ENCODE measurements around the gene EEF2KMT.
"Not testable (repeated sequence)": the region's sequence is repeated elsewhere in the genome, so short reads cannot be mapped to it uniquely, and the experiment has no call there.

Gene EEF2KMT

GRCh38 chr16:5097470-5098220, at the start of gene EEF2KMT:
Gene EEF2KMT (minus strand): TSS chr16:5097795. CDS start chr16:5097739, 56 bp downstream.
- H4K20me1 ChIP-seq (ENCODE audit: insufficient read depth, low read length, poor library complexity, severe bottlenecking); H3K4me1 ChIP-seq (ENCODE audit: insufficient read depth, low read length, poor library complexity, severe bottlenecking); H3K9me2 ChIP-seq (replicated peaks; ENCODE audit: low read depth, low read length); H3F3A ChIP-seq (ENCODE audit: low read depth); H3K27me3 ChIP-seq (ENCODE audit: insufficient read depth, low read length, poor library complexity, severe bottlenecking); H3K9me3 ChIP-seq (ENCODE audit: insufficient read depth, low read depth, low read length); H3K79me2 ChIP-seq (ENCODE audit: insufficient read depth, low read length); H3K36me3 ChIP-seq (ENCODE audit: insufficient read depth, low read length): not testable (repeated sequence)
- Histone ChIP-seq H2AFZ (ENCODE audit: low read length) (peak within 1 kb of the TSS; percentile 70), H3K9ac (ENCODE audit: low read depth, low read length, poor library complexity, severe bottlenecking) (peak within 1 kb of the TSS; percentile 64), H3K4me3 (ENCODE audit: low read length, poor library complexity, severe bottlenecking) (peak within 1 kb of the TSS; percentile 75), H3K4me2 (ENCODE audit: low read depth, low read length, poor library complexity, severe bottlenecking) (peak within 1 kb of the TSS; percentile 60)

- H3K4me3 ChIP-seq (ENCODE audit: low read length, poor library complexity, severe bottlenecking); H3K79me2 ChIP-seq (ENCODE audit: insufficient read depth, low read length); H3K9ac ChIP-seq (ENCODE audit: low read depth, low read length, poor library complexity, severe bottlenecking); H3K36me3 ChIP-seq (ENCODE audit: insufficient read depth, low read length); H3K9me3 ChIP-seq (ENCODE audit: insufficient read depth, low read depth, low read length); H3F3A ChIP-seq (ENCODE audit: low read depth); H3K27me3 ChIP-seq (ENCODE audit: insufficient read depth, low read length, poor library complexity, severe bottlenecking); H3K9me2 ChIP-seq (replicated peaks; ENCODE audit: low read depth, low read length); H3K4me2 ChIP-seq (ENCODE audit: low read depth, low read length, poor library complexity, severe bottlenecking); H2AFZ ChIP-seq (ENCODE audit: low read length); H4K20me1 ChIP-seq (ENCODE audit: insufficient read depth, low read length, poor library complexity, severe bottlenecking); H3K4me1 ChIP-seq (ENCODE audit: insufficient read depth, low read length, poor library complexity, severe bottlenecking): not testable (repeated sequence)
Measured at GRCh38 chr16:5144621-5144956, 47.0 kb upstream of the EEF2KMT start.

- TF ChIP-seq EZH2phosphoT487 (IDR thresholded peaks at IDR 0.05; ENCODE audit: borderline replicate concordance), result no peak
- TF ChIP-seq CTCF (conservative IDR thresholded peaks at IDR 0.05; ENCODE audit: low read length), result no peak
- H3K27me3 ChIP-seq (ENCODE audit: insufficient read depth, low read length, poor library complexity, severe bottlenecking), result no peaks in the 10 kb centered on the region
- H3K4me2 ChIP-seq (ENCODE audit: low read depth, low read length, poor library complexity, severe bottlenecking), result no peak overlapping the region
- no peak overlapping the region for H3K4me3 ChIP-seq (ENCODE audit: low read length, poor library complexity, severe bottlenecking)
- no peaks in the 10 kb centered on the region for H3K9me3 ChIP-seq (ENCODE audit: insufficient read depth, low read depth, low read length)
- no peaks in the 10 kb centered on the region for H3K79me2 ChIP-seq (ENCODE audit: insufficient read depth, low read length)
- H2AFZ ChIP-seq (ENCODE audit: low read length), result no peak overlapping the region
- H4K20me1 ChIP-seq (ENCODE audit: insufficient read depth, low read length, poor library complexity, severe bottlenecking), result no peaks in the 10 kb centered on the region
- no peaks in the 10 kb centered on the region for H3K4me1 ChIP-seq (ENCODE audit: insufficient read depth, low read length, poor library complexity, severe bottlenecking)
- H3F3A ChIP-seq (ENCODE audit: low read depth), result no peaks in the 10 kb centered on the region
- no peaks in the 10 kb centered on the region for H3K9me2 ChIP-seq (replicated peaks; ENCODE audit: low read depth, low read length)
- no peak overlapping the region for H3K9ac ChIP-seq (ENCODE audit: low read depth, low read length, poor library complexity, severe bottlenecking)
- H3K36me3 ChIP-seq (ENCODE audit: insufficient read depth, low read length), result no peaks in the 10 kb centered on the region
Measured at GRCh38 chr16:5143761-5144620, 46.4 kb upstream of the EEF2KMT start.

DNA sequence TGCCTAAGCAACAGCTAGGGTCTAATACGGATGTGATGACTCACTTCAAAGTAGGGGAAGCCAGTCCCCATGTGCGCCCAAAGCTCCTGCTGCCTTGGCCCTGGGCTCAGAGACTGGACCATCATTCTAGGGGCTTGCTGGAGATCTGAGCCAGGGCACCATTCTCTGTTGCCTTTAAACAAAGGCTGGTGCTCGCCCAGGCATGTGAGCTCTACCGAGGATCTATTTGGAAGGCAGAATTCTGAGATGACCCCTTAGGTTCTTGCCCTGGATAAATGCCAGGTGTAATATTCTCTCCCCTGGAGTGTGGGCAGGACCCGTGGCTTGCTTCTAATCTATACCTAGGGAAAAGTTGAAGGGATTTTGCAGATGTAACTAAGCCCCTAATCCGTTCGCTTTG, 42.6 kb upstream of the EEF2KMT start:
- H3K9me3 ChIP-seq (ENCODE audit: insufficient read depth, low read depth, low read length); H3F3A ChIP-seq (ENCODE audit: low read depth); H3K36me3 ChIP-seq (ENCODE audit: insufficient read depth, low read length); H3K4me1 ChIP-seq (ENCODE audit: insufficient read depth, low read length, poor library complexity, severe bottlenecking); H3K79me2 ChIP-seq (ENCODE audit: insufficient read depth, low read length); H3K4me3 ChIP-seq (ENCODE audit: low read length, poor library complexity, severe bottlenecking); H3K9ac ChIP-seq (ENCODE audit: low read depth, low read length, poor library complexity, severe bottlenecking); H3K27me3 ChIP-seq (ENCODE audit: insufficient read depth, low read length, poor library complexity, severe bottlenecking); H4K20me1 ChIP-seq (ENCODE audit: insufficient read depth, low read length, poor library complexity, severe bottlenecking); H2AFZ ChIP-seq (ENCODE audit: low read length); H3K9me2 ChIP-seq (replicated peaks; ENCODE audit: low read depth, low read length); H3K4me2 ChIP-seq (ENCODE audit: low read depth, low read length, poor library complexity, severe bottlenecking): not testable (repeated sequence)

DNA sequence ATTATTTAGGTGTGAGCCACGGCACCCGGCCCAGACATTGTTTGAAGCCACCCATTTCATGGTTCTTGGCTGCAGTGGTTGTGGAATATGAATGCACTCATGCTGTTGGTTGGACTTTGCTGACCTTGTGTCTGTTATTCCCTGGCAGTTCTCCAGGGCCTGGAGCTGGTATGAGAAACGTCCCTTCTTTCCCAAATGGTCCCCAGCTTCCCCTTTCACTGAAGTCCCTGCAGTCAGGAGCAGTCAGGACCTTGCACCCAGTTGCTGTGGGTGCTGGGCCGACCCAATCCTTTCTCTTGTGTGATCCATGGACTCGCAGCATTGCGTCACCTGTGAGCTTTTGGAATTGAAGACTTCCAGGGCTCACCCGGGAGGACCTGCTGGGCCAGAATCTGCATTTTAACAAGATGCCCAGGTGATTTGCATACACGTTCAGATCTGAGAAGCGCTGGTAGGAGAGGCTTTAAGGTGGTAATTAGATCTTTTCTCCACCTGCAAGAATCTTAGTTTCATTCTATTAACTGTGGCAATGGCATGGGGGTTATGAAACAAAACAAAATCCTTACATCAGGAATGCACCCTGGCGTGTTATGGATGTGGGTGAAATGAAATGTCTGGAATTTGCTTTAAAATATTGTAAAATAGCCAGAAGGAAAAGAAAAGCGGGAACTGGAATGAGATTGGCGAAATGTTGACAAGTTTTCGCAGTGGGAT, 37.3 kb upstream of the EEF2KMT start:
- not testable (repeated sequence) for H3K4me3 ChIP-seq (ENCODE audit: low read length, poor library complexity, severe bottlenecking); H3K79me2 ChIP-seq (ENCODE audit: insufficient read depth, low read length); H3K4me2 ChIP-seq (ENCODE audit: low read depth, low read length, poor library complexity, severe bottlenecking); H3F3A ChIP-seq (ENCODE audit: low read depth); H3K9me3 ChIP-seq (ENCODE audit: insufficient read depth, low read depth, low read length); H2AFZ ChIP-seq (ENCODE audit: low read length); H3K27me3 ChIP-seq (ENCODE audit: insufficient read depth, low read length, poor library complexity, severe bottlenecking); H3K9ac ChIP-seq (ENCODE audit: low read depth, low read length, poor library complexity, severe bottlenecking); H3K36me3 ChIP-seq (ENCODE audit: insufficient read depth, low read length); H3K9me2 ChIP-seq (replicated peaks; ENCODE audit: low read depth, low read length); H4K20me1 ChIP-seq (ENCODE audit: insufficient read depth, low read length, poor library complexity, severe bottlenecking); H3K4me1 ChIP-seq (ENCODE audit: insufficient read depth, low read length, poor library complexity, severe bottlenecking)

DNA sequence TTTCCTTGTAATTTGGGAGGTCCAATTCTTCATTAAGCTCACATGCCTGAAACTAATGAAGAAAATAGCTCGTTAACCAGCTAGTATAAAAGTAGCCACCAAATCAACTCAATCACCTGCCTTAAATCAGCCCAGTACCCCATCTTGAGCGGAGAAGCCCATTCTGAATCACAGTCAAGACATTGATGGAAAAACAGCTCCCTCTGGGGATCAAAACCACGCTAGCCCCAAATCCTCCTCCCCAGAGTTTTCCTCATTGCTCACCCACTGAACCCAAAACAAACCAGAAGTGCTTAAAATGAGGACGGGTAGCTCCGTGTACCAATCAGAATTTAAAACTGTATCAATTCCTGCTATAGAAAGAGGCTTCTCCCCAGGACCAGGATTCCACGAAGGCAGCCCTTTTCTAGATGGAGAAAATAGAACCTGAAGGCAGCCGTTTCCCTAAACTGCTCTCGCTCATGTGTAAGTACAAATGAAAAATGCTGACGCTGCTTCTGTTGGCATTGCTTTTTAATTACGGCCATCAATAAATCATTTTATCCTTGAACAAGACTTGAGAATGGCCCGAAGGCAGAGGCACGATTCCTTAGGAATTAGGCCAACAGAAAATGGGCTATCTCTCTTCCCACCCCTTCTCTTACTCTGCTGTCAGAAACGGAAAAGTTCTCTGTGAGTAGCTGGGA, 35.5 kb upstream of the EEF2KMT start:
- not testable (repeated sequence) for H3K79me2 ChIP-seq (ENCODE audit: insufficient read depth, low read length); H3K4me2 ChIP-seq (ENCODE audit: low read depth, low read length, poor library complexity, severe bottlenecking); H3F3A ChIP-seq (ENCODE audit: low read depth); H4K20me1 ChIP-seq (ENCODE audit: insufficient read depth, low read length, poor library complexity, severe bottlenecking); H3K9ac ChIP-seq (ENCODE audit: low read depth, low read length, poor library complexity, severe bottlenecking); H3K9me3 ChIP-seq (ENCODE audit: insufficient read depth, low read depth, low read length); H3K4me3 ChIP-seq (ENCODE audit: low read length, poor library complexity, severe bottlenecking); H2AFZ ChIP-seq (ENCODE audit: low read length); H3K36me3 ChIP-seq (ENCODE audit: insufficient read depth, low read length); H3K9me2 ChIP-seq (replicated peaks; ENCODE audit: low read depth, low read length); H3K4me1 ChIP-seq (ENCODE audit: insufficient read depth, low read length, poor library complexity, severe bottlenecking); H3K27me3 ChIP-seq (ENCODE audit: insufficient read depth, low read length, poor library complexity, severe bottlenecking)
